H1 (cell line): ENCODE results near the gene SCNN1A.

Source experiments
- ATF2 ChIP-seq: IDR thresholded peaks from 2 replicates; pipeline ENCODE4 v1.6.1; 2012; ENCODE audit warnings: low read length, inconsistent platforms
- CREB1 ChIP-seq: IDR thresholded peaks from 2 replicates; pipeline ENCODE4 v1.6.1; 2012; ENCODE audit warnings: inconsistent platforms
- CTCF ChIP-seq, 3 experiments: IDR thresholded peaks; 1 replicate in 2 of 3; 2 replicates in 1 of 3; pipeline versions ENCODE4 v1.5.1 to v1.6.1; 2011; ENCODE audit warnings: low read length in 3 of 3, mild to moderate bottlenecking in 3 of 3, inconsistent platforms in 2 of 3, low read depth in 1 of 3, moderate library complexity in 1 of 3; ENCODE audit not compliant: insufficient read depth in 1 of 3; ENCODE audit errors: control extremely low read depth in 1 of 3
- EGR1 ChIP-seq: IDR thresholded peaks from 2 replicates; pipeline ENCODE4 v1.6.1; 2011; ENCODE audit warnings: low read depth, low read length, borderline replicate concordance
- EZH2 ChIP-seq: fragments of 200-600 bp; sonication (generic); IDR thresholded peaks from 2 replicates; pipeline ENCODE4 v1.7.1; 2012; ENCODE audit warnings: low read depth, mild to moderate bottlenecking, moderate library complexity, low read length, inconsistent platforms; ENCODE audit not compliant: severe bottlenecking
- GABPA ChIP-seq: IDR thresholded peaks from 2 replicates; pipeline ENCODE4 v1.6.1; 2011; ENCODE audit warnings: mild to moderate bottlenecking, low read length, moderate library complexity, borderline replicate concordance; ENCODE audit not compliant: insufficient read depth
- JUN ChIP-seq: IDR thresholded peaks from 2 replicates; pipeline ENCODE4 v1.6.1; 2011; ENCODE audit warnings: low read depth, mild to moderate bottlenecking, improper control_type of control experiment, low read length
- KDM1A ChIP-seq: fragments of 200-600, 300-600 bp; sonication (generic); IDR thresholded peaks from 2 replicates; pipeline ENCODE4 v1.7.1; 2016; ENCODE audit warnings: mild to moderate bottlenecking, low read length, borderline replicate concordance
- SIRT6 ChIP-seq: IDR thresholded peaks from one replicate; pipeline ENCODE4 v1.7.1; 2012; ENCODE audit warnings: low read length, inconsistent platforms
- SP2 ChIP-seq: IDR thresholded peaks from 2 replicates; pipeline ENCODE4 v1.6.1; 2012; ENCODE audit warnings: mild to moderate bottlenecking, low read length, inconsistent platforms
- SUZ12 ChIP-seq: fragments of 200-600 bp; sonication (generic); IDR thresholded peaks from 2 replicates; pipeline ENCODE4 v1.6.1; 2012; ENCODE audit warnings: mild to moderate bottlenecking, inconsistent platforms, low read length, moderate library complexity, mixed read lengths
- TAF7 ChIP-seq: optimal IDR thresholded peaks from 2 replicates; pipeline ENCODE3; 2011; ENCODE audit warnings: low read depth, mild to moderate bottlenecking, inconsistent platforms, low read length, moderate library complexity, borderline replicate concordance
- TEAD4 ChIP-seq: IDR thresholded peaks from 2 replicates; pipeline ENCODE4 v1.6.1; 2012; ENCODE audit warnings: low read depth, low read length, inconsistent platforms, mixed read lengths

DNA sequence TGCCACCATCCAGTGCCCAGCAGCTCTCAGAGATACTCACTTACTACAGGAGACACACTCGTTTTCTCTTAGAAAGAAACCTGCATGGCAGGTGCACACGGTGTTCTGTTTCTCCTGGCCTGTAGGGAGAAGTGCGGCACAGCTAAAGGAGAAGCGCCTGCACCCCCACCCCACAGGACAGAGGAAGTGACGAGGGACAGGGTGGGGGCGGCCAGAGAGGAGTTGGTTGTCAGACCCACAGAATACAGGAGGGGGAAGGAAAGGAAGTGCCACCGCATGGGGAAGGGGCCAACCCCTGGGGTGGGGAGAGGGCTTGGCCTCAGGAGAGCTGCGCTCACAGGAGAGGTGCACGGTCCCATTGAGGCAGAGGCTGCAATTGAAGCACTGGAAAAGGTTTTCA lies 42.3 kb downstream of the SCNN1A start:
- TF ChIP-seq CREB1 (no peak), CTCF (IDR thresholded peaks at IDR 0.05; ENCODE audit: control extremely low read depth in 1 of 3, insufficient read depth in 1 of 3, low read depth in 1 of 3, low read length in 3 of 3) (no peak), EZH2 (no peak), SUZ12 (no peak), SIRT6 (no peak), TEAD4 (no peak), KDM1A (no peak), GABPA (no peak), SP2 (no peak), JUN (no peak), EGR1 (no peak), ATF2 (no peak), TAF7 (no peak)
